ENCODE results near the gene PPEF2.

The PPEF2 gene

DNA sequence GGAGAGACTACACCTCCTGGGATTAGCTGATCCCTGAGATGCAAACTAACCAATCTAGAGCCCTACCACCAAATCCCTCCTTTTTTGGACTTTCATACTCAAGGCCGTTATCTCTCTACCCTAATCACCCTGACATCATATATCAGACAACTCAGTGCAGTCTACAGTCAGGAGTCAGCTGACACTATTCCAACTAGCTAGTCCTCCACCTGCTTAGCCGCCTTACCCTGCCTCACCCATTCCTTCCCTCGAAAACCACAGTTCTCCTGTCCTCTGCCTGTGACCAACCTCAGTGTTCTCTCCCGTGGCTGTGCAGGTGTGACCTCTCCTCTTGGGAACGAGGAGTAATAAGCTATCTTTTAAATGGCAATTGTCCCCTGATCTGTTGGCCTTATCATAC, 1.8 kb upstream of the PPEF2 start:
- Histone ChIP-seq H3K27me3 (ENCODE audit: insufficient read depth, low read length, poor library complexity, severe bottlenecking) (no peaks in the 10 kb centered on the region), H3K79me2 (ENCODE audit: insufficient read depth, low read length) (no peaks in the 10 kb centered on the region), H3K9me3 (ENCODE audit: insufficient read depth, low read depth, low read length) (no peaks in the 10 kb centered on the region), H2AFZ (ENCODE audit: low read length) (no peak overlapping the region), H3K4me3 (ENCODE audit: low read length, poor library complexity, severe bottlenecking) (no peak overlapping the region), H3K9me2 (replicated peaks; ENCODE audit: low read depth, low read length) (no peaks in the 10 kb centered on the region), H3K4me1 (ENCODE audit: insufficient read depth, low read length, poor library complexity, severe bottlenecking) (no peaks in the 10 kb centered on the region), H3K9ac (ENCODE audit: low read depth, low read length, poor library complexity, severe bottlenecking) (no peak overlapping the region), H3F3A (ENCODE audit: low read depth) (no peaks in the 10 kb centered on the region), H3K36me3 (ENCODE audit: insufficient read depth, low read length) (no peaks in the 10 kb centered on the region), H4K20me1 (ENCODE audit: insufficient read depth, low read length, poor library complexity, severe bottlenecking) (no peaks in the 10 kb centered on the region), H3K4me2 (ENCODE audit: low read depth, low read length, poor library complexity, severe bottlenecking) (no peak overlapping the region)
- TF ChIP-seq, protein P1, sequence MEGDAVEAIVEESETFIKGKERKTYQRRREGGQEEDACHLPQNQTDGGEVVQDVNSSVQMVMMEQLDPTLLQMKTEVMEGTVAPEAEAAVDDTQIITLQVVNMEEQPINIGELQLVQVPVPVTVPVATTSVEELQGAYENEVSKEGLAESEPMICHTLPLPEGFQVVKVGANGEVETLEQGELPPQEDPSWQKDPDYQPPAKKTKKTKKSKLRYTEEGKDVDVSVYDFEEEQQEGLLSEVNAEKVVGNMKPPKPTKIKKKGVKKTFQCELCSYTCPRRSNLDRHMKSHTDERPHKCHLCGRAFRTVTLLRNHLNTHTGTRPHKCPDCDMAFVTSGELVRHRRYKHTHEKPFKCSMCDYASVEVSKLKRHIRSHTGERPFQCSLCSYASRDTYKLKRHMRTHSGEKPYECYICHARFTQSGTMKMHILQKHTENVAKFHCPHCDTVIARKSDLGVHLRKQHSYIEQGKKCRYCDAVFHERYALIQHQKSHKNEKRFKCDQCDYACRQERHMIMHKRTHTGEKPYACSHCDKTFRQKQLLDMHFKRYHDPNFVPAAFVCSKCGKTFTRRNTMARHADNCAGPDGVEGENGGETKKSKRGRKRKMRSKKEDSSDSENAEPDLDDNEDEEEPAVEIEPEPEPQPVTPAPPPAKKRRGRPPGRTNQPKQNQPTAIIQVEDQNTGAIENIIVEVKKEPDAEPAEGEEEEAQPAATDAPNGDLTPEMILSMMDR (conservative IDR thresholded peaks at IDR 0.05; ENCODE audit: low read length) = no peak
- no peak for TF ChIP-seq EZH2phosphoT487 (IDR thresholded peaks at IDR 0.05; ENCODE audit: borderline replicate concordance)

DNA sequence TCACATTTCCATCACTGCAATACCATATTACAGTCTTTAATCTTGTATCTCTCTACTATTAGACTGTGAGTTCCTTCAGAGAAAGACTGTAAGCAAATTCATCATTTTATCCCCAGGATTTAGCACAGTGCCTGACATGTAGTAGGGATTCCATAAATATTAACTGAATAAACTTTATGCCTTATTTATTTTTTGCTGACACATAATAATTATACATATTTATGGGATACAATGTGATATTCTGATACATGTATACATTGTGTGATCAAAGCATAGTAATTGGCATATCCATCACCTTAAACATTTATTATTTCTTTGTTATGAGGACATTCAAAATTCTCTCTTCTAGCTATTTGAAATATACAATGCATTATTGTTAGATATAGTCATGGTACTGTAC, 3.7 kb downstream of the PPEF2 start:
- H3K9me2 ChIP-seq (replicated peaks; ENCODE audit: low read depth, low read length) = no peaks in the 10 kb centered on the region
- no peak overlapping the region for H3K9ac ChIP-seq (ENCODE audit: low read depth, low read length, poor library complexity, severe bottlenecking)
- no peak overlapping the region for H3K4me3 ChIP-seq (ENCODE audit: low read length, poor library complexity, severe bottlenecking)

DNA sequence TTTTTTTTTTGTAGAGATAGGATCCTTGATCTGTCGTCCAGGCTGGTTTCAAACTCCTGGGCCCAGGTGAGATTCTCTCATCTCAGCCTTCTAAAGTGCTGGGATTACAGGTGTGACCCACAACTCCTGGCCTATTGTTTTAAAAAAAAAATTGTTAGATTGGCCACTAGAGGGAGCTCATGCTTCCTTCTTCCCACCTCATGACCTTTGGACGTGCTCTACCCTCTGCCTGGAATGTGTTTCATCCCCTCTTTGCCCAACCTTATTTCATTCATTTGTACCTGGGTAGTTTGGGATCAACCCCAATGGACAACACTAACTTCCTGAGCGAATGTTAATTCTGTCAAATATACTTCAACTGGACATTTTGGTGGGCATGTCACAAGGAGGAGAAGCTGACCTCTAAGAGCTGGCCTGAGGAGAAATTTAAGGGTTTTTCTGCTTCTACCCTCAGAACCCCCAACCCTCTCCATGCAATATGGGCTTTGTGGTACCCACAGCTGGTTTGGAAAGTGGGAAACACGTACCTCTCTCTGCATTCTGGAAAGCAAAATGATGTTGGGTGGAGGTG, 6.4 kb downstream of the PPEF2 start:
- H3K9me2 ChIP-seq (replicated peaks; ENCODE audit: low read depth, low read length) = no peaks in the 10 kb centered on the region
- no peaks in the 10 kb centered on the region for H3K36me3 ChIP-seq (ENCODE audit: insufficient read depth, low read length)
- H3K9ac ChIP-seq (ENCODE audit: low read depth, low read length, poor library complexity, severe bottlenecking) = no peak overlapping the region
- H2AFZ ChIP-seq (ENCODE audit: low read length) = peak overlapping the region; percentile 11; the same call in 1 of the 2 replicates
- no peaks in the 10 kb centered on the region for H3K79me2 ChIP-seq (ENCODE audit: insufficient read depth, low read length)
- H3F3A ChIP-seq (ENCODE audit: low read depth) = no peaks in the 10 kb centered on the region
- H3K4me2 ChIP-seq (ENCODE audit: low read depth, low read length, poor library complexity, severe bottlenecking) = no peak overlapping the region
- no peaks in the 10 kb centered on the region for H3K27me3 ChIP-seq (ENCODE audit: insufficient read depth, low read length, poor library complexity, severe bottlenecking)
- H3K9me3 ChIP-seq (ENCODE audit: insufficient read depth, low read depth, low read length) = no peaks in the 10 kb centered on the region
- TF ChIP-seq, protein P1 (conservative IDR thresholded peaks at IDR 0.05; ENCODE audit: low read length) = peak; percentile 80
- no peak for TF ChIP-seq EZH2phosphoT487 (IDR thresholded peaks at IDR 0.05; ENCODE audit: borderline replicate concordance)
- H3K4me3 ChIP-seq (ENCODE audit: low read length, poor library complexity, severe bottlenecking) = no peak overlapping the region
- no peaks in the 10 kb centered on the region for H4K20me1 ChIP-seq (ENCODE audit: insufficient read depth, low read length, poor library complexity, severe bottlenecking)
- H3K4me1 ChIP-seq (ENCODE audit: insufficient read depth, low read length, poor library complexity, severe bottlenecking) = no peaks in the 10 kb centered on the region

More for the DNA sequence above, 3.7 kb downstream of the PPEF2 start:
- no peak overlapping the region for H3K4me2 ChIP-seq (ENCODE audit: low read depth, low read length, poor library complexity, severe bottlenecking)
- H2AFZ ChIP-seq (ENCODE audit: low read length) = no peak overlapping the region
- no peak for TF ChIP-seq EZH2phosphoT487 (IDR thresholded peaks at IDR 0.05; ENCODE audit: borderline replicate concordance)
- TF ChIP-seq, protein P1 (conservative IDR thresholded peaks at IDR 0.05; ENCODE audit: low read length) = no peak
- no peaks in the 10 kb centered on the region for H3K36me3 ChIP-seq (ENCODE audit: insufficient read depth, low read length)
- no peaks in the 10 kb centered on the region for H3K79me2 ChIP-seq (ENCODE audit: insufficient read depth, low read length)
- H4K20me1 ChIP-seq (ENCODE audit: insufficient read depth, low read length, poor library complexity, severe bottlenecking) = no peaks in the 10 kb centered on the region
- H3F3A ChIP-seq (ENCODE audit: low read depth) = no peaks in the 10 kb centered on the region
- H3K27me3 ChIP-seq (ENCODE audit: insufficient read depth, low read length, poor library complexity, severe bottlenecking) = no peaks in the 10 kb centered on the region
- H3K9me3 ChIP-seq (ENCODE audit: insufficient read depth, low read depth, low read length) = no peaks in the 10 kb centered on the region
- H3K4me1 ChIP-seq (ENCODE audit: insufficient read depth, low read length, poor library complexity, severe bottlenecking) = no peaks in the 10 kb centered on the region
